Keratinocyte (primary cell): Measurements from ENCODE around the gene IRAK3. TPM values are rescaled to one million over a fixed set of nuclear protein-coding genes. Genes with fewer than 3 reads are reported as not detected.

Experiments
- DNase-seq: peaks from one replicate; pipeline ENCODE4 v3.0.0-alpha.2; 2011; ENCODE audit warnings: low read depth, missing footprints, low spot score
- FAIRE-seq: peaks from 2 replicates; lab custom pipeline; 2011; peaks lifted over from hg19 to GRCh38; lab: Jason Lieb, UNC
- H2AFZ ChIP-seq: 2 replicates; pipeline ENCODE4 v1.6.0; 2012; ENCODE audit warnings: low read length, control low read depth, inconsistent platforms; ENCODE audit not compliant: control insufficient read depth
- H3K27ac ChIP-seq: 2 replicates; pipeline ENCODE4 v1.5.1; 2011; ENCODE audit warnings: low read length; ENCODE audit not compliant: control insufficient read depth, insufficient read depth
- H3K27me3 ChIP-seq: 3 replicates; pipeline ENCODE4 v1.6.0; 2011; ENCODE audit warnings: low read length; ENCODE audit not compliant: control insufficient read depth, insufficient read depth; ENCODE audit errors: extremely low read depth
- H3K36me3 ChIP-seq, 2 experiments: 2 replicates in 1 of 2; 3 replicates in 1 of 2; pipeline ENCODE4 v1.5.1; 2011; ENCODE audit warnings: low read length in 2 of 2, mild to moderate bottlenecking in 1 of 2; ENCODE audit not compliant: control insufficient read depth in 2 of 2, insufficient read depth in 2 of 2; ENCODE audit errors: extremely low read depth in 1 of 2
- H3K4me1 ChIP-seq: 3 replicates; pipeline ENCODE4 v1.5.1; 2011; ENCODE audit warnings: low read length; ENCODE audit not compliant: control insufficient read depth, insufficient read depth; ENCODE audit errors: extremely low read depth
- H3K4me2 ChIP-seq: 3 replicates; pipeline ENCODE4 v1.6.0; 2011; ENCODE audit warnings: low read depth, low read length; ENCODE audit not compliant: control insufficient read depth, insufficient read depth; ENCODE audit errors: extremely low read depth
- H3K4me3 ChIP-seq, 3 experiments: fragments of 200-600 bp in 1 of 3; sonication (generic) in 1 of 3; 2 replicates in 2 of 3; 3 replicates in 1 of 3; pipeline ENCODE4 v1.5.1; 2011 to 2016; ENCODE audit warnings: low read length in 3 of 3, mild to moderate bottlenecking in 3 of 3, control low read depth in 2 of 3, inconsistent platforms in 1 of 3, low read depth in 1 of 3, mixed read lengths in 1 of 3, mixed run types in 1 of 3, moderate library complexity in 1 of 3; ENCODE audit not compliant: control insufficient read depth in 2 of 3, insufficient read depth in 2 of 3; ENCODE audit errors: extremely low read depth in 1 of 3
- H3K79me2 ChIP-seq: 2 replicates; pipeline ENCODE4 v1.6.0; 2012; ENCODE audit warnings: low read length; ENCODE audit not compliant: control insufficient read depth, insufficient read depth
- H3K9ac ChIP-seq: 3 replicates; pipeline ENCODE4 v1.6.0; 2011; ENCODE audit warnings: low read length; ENCODE audit not compliant: control insufficient read depth, insufficient read depth; ENCODE audit errors: extremely low read depth
- H3K9me1 ChIP-seq: 3 replicates; pipeline ENCODE4 v1.6.0; 2011; ENCODE audit warnings: low read length; ENCODE audit not compliant: control insufficient read depth, insufficient read depth; ENCODE audit errors: extremely low read depth
- H3K9me3 ChIP-seq: 2 replicates; pipeline ENCODE4 v1.5.1; 2012; ENCODE audit warnings: low read depth, low read length; ENCODE audit not compliant: control insufficient read depth
- H4K20me1 ChIP-seq: 3 replicates; pipeline ENCODE4 v1.6.0; 2011; ENCODE audit warnings: low read length; ENCODE audit not compliant: control insufficient read depth, insufficient read depth; ENCODE audit errors: extremely low read depth
- CTCF ChIP-seq, 3 experiments: IDR thresholded peaks in 1 of 3; conservative IDR thresholded peaks in 1 of 3; optimal IDR thresholded peaks in 1 of 3; 2 replicates in 2 of 3; 3 replicates in 1 of 3; pipeline versions ENCODE3 to v1.5.1; 2011; ENCODE audit warnings: low read length in 3 of 3, mild to moderate bottlenecking in 3 of 3, moderate library complexity in 2 of 3, control low read depth in 1 of 3, inconsistent platforms in 1 of 3; ENCODE audit not compliant: insufficient read depth in 2 of 3; ENCODE audit errors: extremely low read depth in 1 of 3
- EZH2 ChIP-seq: IDR thresholded peaks from one replicate; pipeline ENCODE4 v1.6.1; 2012; ENCODE audit warnings: inconsistent platforms, mild to moderate bottlenecking, low read length, moderate library complexity
- dilution Hi-C: fragments of 300-500 bp; cut with MboI; formaldehyde crosslinking; loops from one replicate; pipeline ENCODE4 v1.7.0; 2020; ENCODE audit warnings: low sequenced_read_pairs; ENCODE audit not compliant: extremely low pct_ligation_motif_present
- polyA plus RNA-seq, 5 experiments: library from polyadenylated mRNA; depleted of rRNA in 3 of 5; stranded (reverse) in 3 of 5; stranded (forward) in 1 of 5; unstranded in 1 of 5; fragments of >200 nt; gene quantifications; 1 replicate in 1 of 5; 2 replicates in 3 of 5; 3 replicates in 1 of 5; pipeline versions ENCODE4 v1.2.1 to v1.2.3, GENCODE V29; 2011 to 2012; ENCODE audit warnings: missing spikeins in 2 of 5, low read depth in 1 of 5, low replicate concordance in 1 of 5

The IRAK3 gene
- polyA plus RNA-seq, 1 donor (not counting 4 experiments of a cell fraction or from before 2014, with no cell fraction given) = 0.07 TPM

GRCh38 chr12:66190519-66191370 lies 1.7 kb downstream of the IRAK3 start:
- DNase-seq = no peak
- H3K27ac ChIP-seq = no peak overlapping the region

GRCh38 chr12:66191547-66192126 lies 2.6 kb downstream of the IRAK3 start:
- Histone ChIP-seq H4K20me1 (no peaks in the 10 kb centered on the region), H3K4me1 (no peaks in the 10 kb centered on the region), H3K9ac (no peak overlapping the region), H3K4me2 (no peak overlapping the region), H3K4me3 (no peak overlapping the region), H3K9me3 (no peaks in the 10 kb centered on the region), H3K27me3 (peaks cover 19% of the 10 kb centered on the region), H2AFZ (no peak overlapping the region), H3K27ac (no peak overlapping the region), H3K79me2 (no peaks in the 10 kb centered on the region), H3K9me1 (no peaks in the 10 kb centered on the region), H3K36me3 (no peaks in the 10 kb centered on the region)
- DNase-seq = no peak
- TF ChIP-seq CTCF (optimal IDR thresholded peaks at IDR 0.05 in 1 of 3, IDR thresholded peaks at IDR 0.05 in 1 of 3, conservative IDR thresholded peaks at IDR 0.05 in 1 of 3; ENCODE audit: extremely low read depth in 1 of 3, insufficient read depth in 2 of 3, low read length in 3 of 3) = no peak
- no peak for FAIRE-seq
- dilution Hi-C loops = no loop called here

More at GRCh38 chr12:66190519-66191370, 1.7 kb downstream of the IRAK3 start:
- no peaks in the 10 kb centered on the region for H3K9me3 ChIP-seq
- no peak overlapping the region for H3K4me3 ChIP-seq
- no peaks in the 10 kb centered on the region for H3K4me1 ChIP-seq
- no peaks in the 10 kb centered on the region for H3K36me3 ChIP-seq
- dilution Hi-C loops = no loop called here
- peaks cover 19% of the 10 kb centered on the region for H3K27me3 ChIP-seq
- no peak overlapping the region for H3K9ac ChIP-seq
- FAIRE-seq = no peak
- no peak overlapping the region for H2AFZ ChIP-seq
- TF ChIP-seq CTCF (optimal IDR thresholded peaks at IDR 0.05 in 1 of 3, IDR thresholded peaks at IDR 0.05 in 1 of 3, conservative IDR thresholded peaks at IDR 0.05 in 1 of 3; ENCODE audit: extremely low read depth in 1 of 3, insufficient read depth in 2 of 3, low read length in 3 of 3) = no peak
- no peak for TF ChIP-seq EZH2
- H3K9me1 ChIP-seq = no peaks in the 10 kb centered on the region
- no peak overlapping the region for H3K4me2 ChIP-seq
- no peaks in the 10 kb centered on the region for H3K79me2 ChIP-seq
- no peaks in the 10 kb centered on the region for H4K20me1 ChIP-seq
